Mesodermal cell (in vitro differentiated cells): ENCODE measurements around the gene BBOX1.
"Not testable (repeated sequence)": the region's sequence is repeated elsewhere in the genome, so short reads cannot be mapped to it uniquely, and the experiment has no call there.

ENCODE experiments used
- H3K27ac ChIP-seq: 2 replicates; pipeline ENCODE4 v1.7.0; 2013; ENCODE audit warnings: mild to moderate bottlenecking, low read depth, low read length, moderate library complexity; ENCODE audit not compliant: severe bottlenecking
- H3K36me3 ChIP-seq: 2 replicates; pipeline ENCODE4 v1.7.1; 2013; ENCODE audit warnings: mild to moderate bottlenecking, low read length, moderate library complexity; ENCODE audit not compliant: control insufficient read depth, insufficient read depth
- H3K4me1 ChIP-seq: one replicate; pipeline ENCODE4 v1.7.1; 2013; ENCODE audit warnings: mild to moderate bottlenecking, low read length; ENCODE audit not compliant: insufficient read depth, control insufficient read depth, poor library complexity, severe bottlenecking
- H3K4me3 ChIP-seq: 2 replicates; pipeline ENCODE4 v1.7.0; 2013; ENCODE audit warnings: low read length, control low read depth, mild to moderate bottlenecking; ENCODE audit not compliant: insufficient read depth, poor library complexity, severe bottlenecking; ENCODE audit errors: extremely low read depth
- H3K9me3 ChIP-seq: 2 replicates; pipeline ENCODE4 v1.7.1; 2013; ENCODE audit warnings: mild to moderate bottlenecking, low read length, moderate library complexity; ENCODE audit not compliant: control insufficient read depth
- WGBS, 2 experiments: methylation state at CpG; one replicate each; pipeline ENCODE4 v1.1.5; 2013; ENCODE audit warnings: missing lambda C conversion rate in 2 of 2; ENCODE audit not compliant: insufficient coverage in 2 of 2; 5-methylcytosine and 5-hydroxymethylcytosine counted together

BBOX1 gene

GRCh38 chr11:27158456-27159334 is 118.1 kb downstream of the BBOX1 start:
- WGBS, 2 experiments = 57 to 70% methylated on average over 7 of the region's 10 CpGs
- H3K4me3 ChIP-seq = no peak overlapping the region
- H3K36me3 ChIP-seq = no peaks in the 10 kb centered on the region
- peaks cover 4% of the 10 kb centered on the region for H3K4me1 ChIP-seq
- no peaks in the 10 kb centered on the region for H3K9me3 ChIP-seq
- no peak overlapping the region for H3K27ac ChIP-seq

GRCh38 chr11:27159335-27159679 is 118.7 kb downstream of the BBOX1 start:
- H3K27ac ChIP-seq = no peak overlapping the region
- H3K36me3 ChIP-seq = no peaks in the 10 kb centered on the region
- 70 to 79% methylated on average over 2 of the region's 2 CpGs for WGBS, 2 experiments
- no peak overlapping the region for H3K4me3 ChIP-seq
- H3K9me3 ChIP-seq = no peaks in the 10 kb centered on the region
- peaks cover 4% of the 10 kb centered on the region for H3K4me1 ChIP-seq

- 73 to 83% methylated on average over 1 to 2 of the region's 2 CpGs for WGBS, 2 experiments
- H3K27ac ChIP-seq = no peak overlapping the region
- H3K9me3 ChIP-seq = no peaks in the 10 kb centered on the region
- H3K36me3 ChIP-seq = no peaks in the 10 kb centered on the region
- no peak overlapping the region for H3K4me3 ChIP-seq
- H3K4me1 ChIP-seq = peaks cover 4% of the 10 kb centered on the region
Observed at GRCh38 chr11:27161071-27161470, 120.5 kb downstream of the BBOX1 start.

- peaks cover 4% of the 10 kb centered on the region for H3K4me1 ChIP-seq
- no peak overlapping the region for H3K27ac ChIP-seq
- no peak overlapping the region for H3K4me3 ChIP-seq
- no peaks in the 10 kb centered on the region for H3K36me3 ChIP-seq
- H3K9me3 ChIP-seq = no peaks in the 10 kb centered on the region
- WGBS, 2 experiments = 100% methylated on average over 1 of the region's 1 CpG; no CpG with 5 or more reads in 1 of the 2 experiments
Observed at GRCh38 chr11:27162237-27162636, 121.6 kb downstream of the BBOX1 start.

- H3K27ac ChIP-seq = no peak overlapping the region
- H3K4me1 ChIP-seq = peaks cover 1% of the 10 kb centered on the region
- H3K4me3 ChIP-seq = no peak overlapping the region
- WGBS, 2 experiments = 20 to 25% methylated on average over 1 of the region's 2 CpGs
- no peaks in the 10 kb centered on the region for H3K36me3 ChIP-seq
- no peaks in the 10 kb centered on the region for H3K9me3 ChIP-seq
Observed at GRCh38 chr11:27166130-27166529, 125.5 kb downstream of the BBOX1 start.

GRCh38 chr11:27171376-27171958 is 130.9 kb downstream of the BBOX1 start:
- Histone ChIP-seq H3K27ac (no peak overlapping the region), H3K4me3 (no peak overlapping the region), H3K4me1 (peaks cover 5% of the 10 kb centered on the region), H3K9me3 (no peaks in the 10 kb centered on the region), H3K36me3 (no peaks in the 10 kb centered on the region)
- WGBS, 2 experiments = 67% methylated on average over 1 of the region's 4 CpGs; no CpG with 5 or more reads in 1 of the 2 experiments

- no CpG with 5 or more reads among the region's 1 CpG for WGBS, 2 experiments
- H3K36me3 ChIP-seq = no peaks in the 10 kb centered on the region
- H3K9me3 ChIP-seq = no peaks in the 10 kb centered on the region
- H3K4me1 ChIP-seq = peaks cover 5% of the 10 kb centered on the region
- H3K4me3 ChIP-seq = no peak overlapping the region
- no peak overlapping the region for H3K27ac ChIP-seq
Observed at GRCh38 chr11:27173545-27173944, 132.9 kb downstream of the BBOX1 start.

- H3K4me1 ChIP-seq = peaks cover 5% of the 10 kb centered on the region
- H3K36me3 ChIP-seq = no peaks in the 10 kb centered on the region
- H3K4me3 ChIP-seq = no peak overlapping the region
- no peaks in the 10 kb centered on the region for H3K9me3 ChIP-seq
- H3K27ac ChIP-seq = no peak overlapping the region
- 82 to 96% methylated on average over 4 of the region's 4 CpGs for WGBS, 2 experiments
Observed at GRCh38 chr11:27174021-27174420, 133.4 kb downstream of the BBOX1 start.

- Histone ChIP-seq H3K36me3 (no peaks in the 10 kb centered on the region), H3K4me3 (no peak overlapping the region), H3K9me3 (no peaks in the 10 kb centered on the region), H3K4me1 (peaks cover 5% of the 10 kb centered on the region), H3K27ac (no peak overlapping the region)
- 90 to 97% methylated on average over 8 to 9 of the region's 9 CpGs for WGBS, 2 experiments
Observed at GRCh38 chr11:27174672-27175210, 134.1 kb downstream of the BBOX1 start.

- H3K4me3 ChIP-seq, H3K4me1 ChIP-seq, H3K36me3 ChIP-seq, H3K9me3 ChIP-seq, H3K27ac ChIP-seq: not testable (repeated sequence)
- WGBS, 2 experiments = no CpG with 5 or more reads among the region's 4 CpGs
Observed at GRCh38 chr11:27175562-27175961, 134.9 kb downstream of the BBOX1 start.
